HG02588 (cell line): Measurements from ENCODE around the gene UNC13A.

Source experiments
- ATAC-seq: cut with Tn5 transposase; IDR thresholded peaks from one replicate; pipeline ENCODE4 v1.9.1; 2021; ENCODE audit warnings: mild to moderate bottlenecking, moderate library complexity; ENCODE audit not compliant: unreplicated experiment

Gene UNC13A

DNA sequence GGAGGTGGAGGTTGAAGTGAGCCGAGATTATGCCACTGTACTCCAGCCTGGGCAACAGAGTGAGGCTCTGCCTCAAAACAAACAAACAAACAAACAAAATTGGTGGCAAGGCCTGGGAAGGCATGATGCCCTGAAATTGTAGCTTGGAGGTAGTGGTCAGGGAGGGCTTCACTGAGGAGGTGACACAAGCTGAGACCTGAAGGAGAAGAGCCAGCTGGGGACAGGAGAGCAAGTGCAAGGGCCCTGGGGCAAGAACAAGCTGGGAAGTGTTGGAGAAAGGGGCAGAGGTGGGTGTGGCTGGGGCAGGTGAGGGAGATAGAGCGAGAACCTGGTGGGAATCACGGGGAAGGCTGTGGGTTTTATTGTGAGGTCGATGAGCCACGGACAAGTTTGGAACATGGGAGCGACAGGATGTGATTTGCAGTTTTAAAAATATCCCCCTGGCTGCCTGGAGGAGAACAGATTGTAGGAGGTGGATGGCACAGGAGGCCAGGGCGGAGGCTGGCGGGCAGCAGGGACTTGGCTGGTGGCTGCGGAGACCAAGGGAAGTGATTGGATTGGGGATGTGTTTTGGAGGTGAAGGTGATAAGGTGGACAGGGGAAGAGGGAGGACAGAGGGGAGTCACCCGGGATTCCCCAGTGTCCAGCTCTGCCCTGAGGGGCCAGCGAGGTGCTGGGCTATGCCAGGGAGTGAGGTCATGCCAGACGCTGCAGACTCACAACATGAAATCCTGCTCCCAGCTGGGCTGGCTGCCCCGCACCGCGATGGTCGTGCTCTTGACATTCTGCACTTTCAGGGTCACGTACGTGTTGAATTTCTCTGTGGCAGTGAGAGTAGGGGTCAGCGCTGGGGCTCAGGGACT is 14.0 kb downstream of the UNC13A start:
- no peak for ATAC-seq

DNA sequence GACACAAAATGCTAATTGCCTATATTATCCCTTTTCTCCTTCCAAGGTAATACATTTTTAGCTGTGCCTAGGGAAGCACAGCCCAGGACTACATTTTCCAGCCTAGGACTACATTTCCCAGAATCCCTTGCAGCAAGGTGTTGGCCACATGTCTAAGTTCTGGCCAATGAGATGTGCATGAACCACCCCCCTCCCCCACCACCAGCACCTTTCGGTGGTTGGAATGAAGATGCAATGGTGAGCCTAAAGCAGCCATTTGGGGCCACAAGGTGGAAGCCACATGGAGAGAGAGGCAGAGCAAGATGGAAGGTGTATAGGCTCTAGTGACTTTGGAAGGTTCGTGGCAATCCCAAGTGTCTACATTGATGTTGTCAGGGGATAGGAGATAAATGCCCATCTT is 16.2 kb downstream of the UNC13A start:
- ATAC-seq, result no peak

GRCh38 chr19:17669419-17669818 is 18.7 kb downstream of the UNC13A start:
- no peak for ATAC-seq

GRCh38 chr19:17665058-17665457 is 23.1 kb downstream of the UNC13A start:
- no peak for ATAC-seq

DNA sequence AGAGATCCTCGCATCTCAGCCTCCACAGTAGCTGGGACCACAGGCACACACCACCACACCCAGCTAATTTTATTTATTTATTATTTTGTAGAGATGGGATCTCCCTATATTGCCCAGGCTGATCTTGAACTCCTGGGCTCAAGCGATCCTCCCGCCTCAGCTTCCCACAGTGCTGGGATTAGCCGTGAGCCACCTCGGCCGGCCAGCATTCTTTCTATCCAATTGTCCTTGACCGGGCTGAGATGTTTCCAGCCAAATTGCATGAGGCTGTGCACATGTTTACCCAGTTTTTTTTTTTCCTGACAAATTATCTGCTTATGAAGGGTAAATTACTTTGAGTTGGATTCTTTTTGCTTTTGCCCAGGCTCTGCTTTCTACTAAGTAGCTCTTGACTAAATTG is 28.2 kb downstream of the UNC13A start:
- no peak for ATAC-seq

- no peak for ATAC-seq
Measured at GRCh38 chr19:17658666-17659065, 29.5 kb downstream of the UNC13A start.

DNA sequence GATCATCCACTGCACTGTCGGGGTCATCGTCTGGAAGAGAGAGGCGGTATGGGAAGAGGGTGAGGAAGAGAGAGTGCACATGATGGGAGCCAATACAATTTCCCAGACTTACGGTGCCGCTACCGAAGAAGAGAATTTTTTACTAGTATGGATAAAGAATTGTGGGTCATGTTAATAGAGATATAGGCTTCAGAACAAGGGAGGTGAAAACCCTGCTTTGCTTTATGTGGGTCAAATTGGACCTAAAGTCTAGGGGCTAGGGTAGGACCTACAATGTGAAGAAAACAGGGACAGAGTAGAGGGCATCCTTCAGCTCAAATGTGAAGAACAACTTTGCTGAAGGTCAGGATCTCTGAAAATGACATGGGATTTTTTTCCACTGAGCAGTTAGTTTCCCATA is 29.9 kb downstream of the UNC13A start:
- no peak for ATAC-seq

DNA sequence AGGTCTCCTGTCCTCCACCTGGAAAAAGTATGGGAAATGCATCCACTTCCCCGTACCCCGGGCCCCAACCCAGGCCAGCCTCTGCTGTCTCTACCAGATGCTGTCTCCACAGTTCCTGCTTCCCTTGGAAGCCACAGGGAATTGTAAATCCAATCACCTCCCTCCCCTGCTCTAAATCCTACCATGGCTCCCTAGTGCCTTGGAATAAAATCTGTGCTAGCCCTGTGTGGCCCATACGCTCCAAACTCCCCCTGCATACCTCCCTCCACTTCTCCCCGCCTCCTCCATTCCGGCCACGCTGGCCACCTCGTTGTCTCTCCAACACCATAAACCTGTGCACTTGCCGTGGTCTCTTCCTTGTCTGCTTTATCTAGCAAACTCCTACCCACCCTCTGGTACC is 31.2 kb downstream of the UNC13A start:
- ATAC-seq, result no peak

- ATAC-seq, result no peak
Measured at GRCh38 chr19:17655751-17656472, 32.2 kb downstream of the UNC13A start.

DNA sequence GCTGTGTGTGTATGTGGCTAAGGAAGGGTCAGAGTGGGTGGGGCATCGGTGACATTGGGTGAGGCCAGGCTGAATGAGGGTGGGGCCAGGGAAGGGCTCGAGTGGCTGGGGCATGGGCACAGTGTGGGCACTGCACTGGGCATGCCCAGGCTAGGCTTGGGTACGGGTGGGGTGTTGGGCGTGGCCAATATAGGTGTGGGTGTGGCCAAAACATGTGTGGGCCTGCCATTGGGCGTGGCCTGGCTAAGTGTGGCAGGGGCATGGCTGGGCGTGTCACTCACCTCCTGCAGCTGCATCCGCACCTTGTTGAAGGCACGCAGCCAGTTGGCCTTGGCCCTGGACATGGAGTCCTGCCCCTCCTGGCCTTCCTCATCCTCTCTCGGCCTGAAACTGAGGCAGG is 33.2 kb downstream of the UNC13A start:
- ATAC-seq, result no peak

GRCh38 chr19:17652627-17653026 is 35.5 kb downstream of the UNC13A start:
- no peak for ATAC-seq

DNA sequence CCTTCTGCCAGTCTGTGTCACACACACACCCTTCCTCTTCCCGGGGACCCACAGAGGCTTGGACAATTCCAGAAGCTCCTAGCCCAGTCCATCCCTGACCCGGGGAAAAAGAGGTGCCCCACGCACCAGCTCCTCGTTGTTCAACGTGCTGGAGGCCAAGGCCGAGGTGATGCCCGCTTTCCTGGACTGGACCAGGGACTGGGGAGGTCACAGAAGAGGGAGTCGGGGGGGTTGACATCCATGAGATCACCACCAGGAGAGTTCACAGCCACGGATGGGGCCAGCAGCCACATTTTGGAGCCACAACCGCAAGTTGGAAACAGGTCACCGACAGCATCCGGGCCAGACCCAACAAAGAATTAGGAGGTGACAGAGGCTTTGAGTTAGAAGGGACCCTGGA is 39.4 kb downstream of the UNC13A start:
- no peak for ATAC-seq

GRCh38 chr19:17648097-17648660 is 40.0 kb downstream of the UNC13A start:
- ATAC-seq, result no peak

DNA sequence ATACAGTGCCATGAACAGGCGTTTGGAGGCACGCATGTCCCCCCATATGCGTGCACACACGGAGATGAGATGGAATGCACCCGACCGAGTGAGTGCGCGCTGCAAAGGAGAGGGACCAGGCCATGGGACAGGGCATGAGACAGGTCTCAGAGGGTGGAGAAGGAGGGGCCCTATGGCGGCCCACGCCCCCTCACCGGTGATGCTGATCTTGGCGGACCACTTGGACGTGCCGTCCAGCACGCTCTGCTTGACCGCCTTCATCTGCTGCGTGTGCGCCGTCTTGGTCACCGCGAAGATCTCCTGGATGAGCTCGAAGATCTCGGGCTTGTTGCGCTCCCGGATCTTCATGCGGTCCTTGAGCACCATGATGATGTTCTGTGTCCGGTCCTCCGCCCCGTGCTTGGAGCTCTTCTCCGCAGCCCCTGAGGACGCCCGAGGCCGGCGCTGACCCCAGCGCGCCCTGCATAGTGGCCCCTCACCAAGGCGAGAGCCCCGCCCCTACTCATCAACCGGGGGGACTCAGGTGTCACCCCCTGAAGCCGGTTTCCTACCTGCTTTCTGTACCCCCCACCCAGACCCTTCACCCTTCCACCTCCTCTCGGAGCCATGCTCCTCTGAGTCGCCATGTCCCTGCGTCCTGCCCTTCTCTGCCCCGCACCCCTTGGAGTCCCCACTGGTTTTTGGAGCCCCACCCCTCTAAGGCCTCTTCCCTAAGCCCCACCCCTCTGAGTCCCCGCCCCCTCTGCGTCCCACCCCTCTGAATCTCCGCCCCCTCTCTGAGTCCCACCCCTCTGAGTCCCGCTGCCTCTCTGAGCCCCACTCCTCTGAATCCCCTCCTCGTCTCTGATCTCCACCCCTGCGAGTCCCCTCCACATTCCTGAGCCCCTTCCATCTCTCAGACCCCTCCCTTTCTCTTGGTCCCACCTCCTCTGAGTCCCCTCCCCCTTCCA is 40.8 kb downstream of the UNC13A start:
- no peak for ATAC-seq

DNA sequence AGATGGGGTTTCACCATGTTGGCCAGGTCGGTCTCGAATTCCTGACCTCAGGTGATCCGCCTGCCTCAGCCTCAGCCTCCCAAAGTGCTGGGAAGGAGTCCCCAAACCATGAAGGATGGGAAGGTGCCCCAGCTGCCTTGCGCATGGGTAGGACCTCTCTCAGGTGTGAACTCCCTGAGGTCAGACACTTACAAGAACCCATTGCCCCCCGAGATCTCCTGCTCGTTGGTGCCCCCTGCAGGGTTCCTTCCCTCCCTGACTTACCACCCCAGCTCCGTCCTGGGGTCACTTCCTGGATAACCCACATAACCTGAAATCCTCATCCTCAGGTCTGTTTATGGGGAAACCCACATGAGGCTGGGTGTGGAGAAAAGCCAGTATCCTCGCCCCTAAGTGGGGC is 41.7 kb downstream of the UNC13A start:
- no peak for ATAC-seq

GRCh38 chr19:17645339-17645963 is 42.7 kb downstream of the UNC13A start:
- ATAC-seq, result no peak

DNA sequence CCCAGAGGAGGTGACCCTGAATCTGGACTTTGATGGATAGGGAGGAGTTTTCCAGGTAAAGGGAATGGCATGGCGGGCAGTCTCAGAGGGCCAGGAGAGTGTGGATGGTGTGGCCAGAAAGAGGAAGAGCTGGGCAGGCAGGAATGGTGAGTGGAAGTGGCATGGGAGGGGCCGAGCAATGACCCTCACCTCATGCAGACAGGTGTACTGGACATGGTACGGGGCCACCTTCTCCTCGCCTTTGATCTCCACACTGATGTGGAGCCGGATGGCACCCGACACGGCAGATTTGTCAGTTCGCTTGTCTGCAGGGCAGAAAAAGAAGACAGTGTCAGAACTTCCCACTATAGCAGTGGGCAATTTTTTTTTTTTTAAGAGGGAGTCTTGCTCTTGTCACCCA is 45.5 kb downstream of the UNC13A start:
- no peak for ATAC-seq

GRCh38 chr19:17641846-17642245 is 46.3 kb downstream of the UNC13A start:
- ATAC-seq, result no peak

DNA sequence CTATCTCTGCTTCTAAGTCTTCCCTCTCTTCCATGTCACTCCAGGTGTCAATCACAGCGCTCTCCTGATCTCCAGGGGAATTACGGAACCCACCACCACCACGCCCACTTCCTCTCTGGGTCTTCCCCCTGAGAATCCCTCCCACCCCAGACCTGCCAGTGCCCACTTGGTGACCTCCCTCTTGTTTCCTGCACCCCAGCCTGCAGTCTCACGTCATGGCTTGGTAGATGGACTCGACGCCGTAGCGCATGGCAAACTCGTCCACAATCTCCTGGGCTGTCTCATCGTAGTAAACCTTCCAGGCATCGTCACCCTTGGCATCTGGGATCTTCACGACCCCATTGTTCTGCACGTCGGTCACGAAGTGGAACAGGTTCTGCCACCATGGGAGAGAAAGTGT is 47.0 kb downstream of the UNC13A start:
- ATAC-seq, result no peak

GRCh38 chr19:17633700-17634099 is 54.5 kb downstream of the UNC13A start:
- no peak for ATAC-seq
